ENCODE measurements around the gene INTS13. TPM values are rescaled to one million over a fixed set of nuclear protein-coding genes. Genes with fewer than 3 reads are reported as not detected.
"Not testable (repeated sequence)": the region's sequence is repeated elsewhere in the genome, so short reads cannot be mapped to it uniquely, and the experiment has no call there.

INTS13 gene
- total RNA-seq, 1 experiment from 2014 or later = 21.2 TPM

- DNase-seq (ENCODE audit: low read depth) = no peak
- in situ Hi-C loops (cut with HindIII; ENCODE audit: low pct_unique_long_range_greater_than_20kb, low sequenced_read_pairs) = no loop called here
These were observed 328 bp downstream of the INTS13 start for GRCh38 chr12:26937443-26937862.

GRCh38 chr12:26936559-26937442, 980 bp downstream of the INTS13 start:
- in situ Hi-C loops (cut with HindIII; ENCODE audit: low pct_unique_long_range_greater_than_20kb, low sequenced_read_pairs) = no loop called here
- no peak for DNase-seq (ENCODE audit: low read depth)

GRCh38 chr12:26935636-26936378, 2.0 kb downstream of the INTS13 start:
- in situ Hi-C loops (cut with HindIII; ENCODE audit: low pct_unique_long_range_greater_than_20kb, low sequenced_read_pairs) = no loop called here
- no peak for DNase-seq (ENCODE audit: low read depth)

GRCh38 chr12:26929590-26929989, 8.2 kb downstream of the INTS13 start:
- DNase-seq (ENCODE audit: low read depth) = no peak
- in situ Hi-C loops (cut with HindIII; ENCODE audit: low pct_unique_long_range_greater_than_20kb, low sequenced_read_pairs) = no loop called here

GRCh38 chr12:26928661-26929060, 9.1 kb downstream of the INTS13 start:
- in situ Hi-C loops (cut with HindIII; ENCODE audit: low pct_unique_long_range_greater_than_20kb, low sequenced_read_pairs) = no loop called here
- DNase-seq (ENCODE audit: low read depth) = no peak

- in situ Hi-C loops (cut with HindIII; ENCODE audit: low pct_unique_long_range_greater_than_20kb, low sequenced_read_pairs) = no loop called here
- no peak for DNase-seq (ENCODE audit: low read depth)
These were observed 15.9 kb downstream of the INTS13 start for GRCh38 chr12:26921886-26922285.

- in situ Hi-C loops (cut with HindIII; ENCODE audit: low pct_unique_long_range_greater_than_20kb, low sequenced_read_pairs) = no loop called here
- DNase-seq (ENCODE audit: low read depth) = no peak
These were observed 18.6 kb downstream of the INTS13 start for GRCh38 chr12:26919216-26919555.

GRCh38 chr12:26918321-26919215, 19.2 kb downstream of the INTS13 start:
- peak; percentile 48 for DNase-seq (ENCODE audit: low read depth)
- in situ Hi-C loops (cut with HindIII; ENCODE audit: low pct_unique_long_range_greater_than_20kb, low sequenced_read_pairs) = no loop called here

- in situ Hi-C loops (cut with HindIII; ENCODE audit: low pct_unique_long_range_greater_than_20kb, low sequenced_read_pairs) = no loop called here
These were observed 31.1 kb downstream of the INTS13 start for GRCh38 chr12:26906704-26907103.

GRCh38 chr12:26906024-26906423, 31.8 kb downstream of the INTS13 start:
- in situ Hi-C loops (cut with HindIII; ENCODE audit: low pct_unique_long_range_greater_than_20kb, low sequenced_read_pairs) = no loop called here
- DNase-seq (ENCODE audit: low read depth) = no peak

More at GRCh38 chr12:26906704-26907103, 31.1 kb downstream of the INTS13 start:
- DNase-seq (ENCODE audit: low read depth) = no peak

- DNase-seq (ENCODE audit: low read depth); in situ Hi-C loops (cut with HindIII; ENCODE audit: low pct_unique_long_range_greater_than_20kb, low sequenced_read_pairs): not testable (repeated sequence)
These were observed 34.4 kb downstream of the INTS13 start for GRCh38 chr12:26903396-26903795.

GRCh38 chr12:26896913-26897312, 40.9 kb downstream of the INTS13 start:
- no peak for DNase-seq (ENCODE audit: low read depth)
- in situ Hi-C loops (cut with HindIII; ENCODE audit: low pct_unique_long_range_greater_than_20kb, low sequenced_read_pairs) = no loop called here

GRCh38 chr12:26895672-26896071, 42.1 kb downstream of the INTS13 start:
- DNase-seq (ENCODE audit: low read depth) = no peak

GRCh38 chr12:26891704-26892103, 46.1 kb downstream of the INTS13 start:
- in situ Hi-C loops (cut with HindIII; ENCODE audit: low pct_unique_long_range_greater_than_20kb, low sequenced_read_pairs) = no loop called here
- DNase-seq (ENCODE audit: low read depth) = no peak

More at GRCh38 chr12:26895672-26896071, 42.1 kb downstream of the INTS13 start:
- in situ Hi-C loops (cut with HindIII; ENCODE audit: low pct_unique_long_range_greater_than_20kb, low sequenced_read_pairs) = no loop called here

- no peak for DNase-seq (ENCODE audit: low read depth)
- in situ Hi-C loops (cut with HindIII; ENCODE audit: low pct_unique_long_range_greater_than_20kb, low sequenced_read_pairs) = no loop called here
These were observed 47.0 kb downstream of the INTS13 start for GRCh38 chr12:26890784-26891183.

- in situ Hi-C loops (cut with HindIII; ENCODE audit: low pct_unique_long_range_greater_than_20kb, low sequenced_read_pairs) = no loop called here
These were observed 52.8 kb downstream of the INTS13 start for GRCh38 chr12:26884765-26885576.

GRCh38 chr12:26880625-26881024, 57.2 kb downstream of the INTS13 start:
- in situ Hi-C loops (cut with HindIII; ENCODE audit: low pct_unique_long_range_greater_than_20kb, low sequenced_read_pairs) = no loop called here
- no peak for DNase-seq (ENCODE audit: low read depth)

More at GRCh38 chr12:26884765-26885576, 52.8 kb downstream of the INTS13 start:
- DNase-seq (ENCODE audit: low read depth) = peak; percentile 74
